ENCODE data around the gene TIMM8A.

TIMM8A gene

DNA sequence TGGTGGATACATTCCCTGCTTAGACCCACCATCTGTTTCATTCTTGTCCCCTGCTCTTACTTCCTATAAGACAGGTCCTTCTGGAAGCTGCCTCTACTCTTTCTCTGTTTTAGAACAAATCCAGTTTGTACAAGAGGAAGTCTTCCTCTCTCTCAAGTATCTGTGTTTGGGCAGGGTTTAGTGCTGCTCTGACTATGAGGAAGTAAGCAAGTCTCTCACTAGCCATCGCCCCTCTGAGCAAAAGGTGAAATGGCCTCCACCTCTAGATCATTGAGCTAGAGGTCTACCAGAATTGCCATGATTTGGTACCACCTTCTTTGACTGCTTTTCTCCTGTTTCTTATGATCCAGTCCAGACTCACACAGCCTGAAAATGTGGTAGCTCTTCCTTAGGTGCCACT, 29.0 kb upstream of the TIMM8A start:
- ChIA-PET CTCF (interaction anchor here (1.4 kb wide), 1 partner anchor 8 kb away, joined by 3 read pairs; the partner anchor contains the start of gene BTK), POLR2A (no interaction called here)
- WGBS (ENCODE audit: insufficient coverage), result 20% methylated on average over 1 of the region's 1 CpG
- Histone ChIP-seq H3K9me3 (ENCODE audit: control extremely low read depth in 1 of 5, control insufficient read depth in 4 of 5, insufficient read depth in 2 of 5, low read depth in 1 of 5, low read length in 4 of 5) (no peaks in the 10 kb centered on the region), H3K27ac (ENCODE audit: insufficient read depth in 1 of 2, low read depth in 1 of 2, low read length in 2 of 2, poor library complexity in 1 of 2, severe bottlenecking in 2 of 2) (no peak overlapping the region), H3K27me3 (replicated peaks in 2 of 5; ENCODE audit: control insufficient read depth in 4 of 5, insufficient read depth in 5 of 5, low read length in 4 of 5) (peaks cover 0 to 2% (median 0%) of the 10 kb centered on the region in 5 experiments), H3K4me1 (ENCODE audit: control extremely low read depth in 1 of 4, control insufficient read depth in 4 of 4, insufficient read depth in 4 of 4, low read length in 3 of 4) (peaks cover 0 to 3% (median under 1%) of the 10 kb centered on the region in 4 experiments), H3K36me3 (ENCODE audit: control insufficient read depth in 4 of 4, insufficient read depth in 4 of 4, low read length in 3 of 4) (peaks cover 0 to 15% (median 1%) of the 10 kb centered on the region in 4 experiments), H3K4me3 (ENCODE audit: control insufficient read depth in 1 of 7, extremely low read depth in 1 of 7, insufficient read depth in 4 of 7, low read depth in 2 of 7, low read length in 6 of 7) (no peak overlapping the region)
- DNase-seq, result peak in 1 of 3 donors; percentile 17

DNA sequence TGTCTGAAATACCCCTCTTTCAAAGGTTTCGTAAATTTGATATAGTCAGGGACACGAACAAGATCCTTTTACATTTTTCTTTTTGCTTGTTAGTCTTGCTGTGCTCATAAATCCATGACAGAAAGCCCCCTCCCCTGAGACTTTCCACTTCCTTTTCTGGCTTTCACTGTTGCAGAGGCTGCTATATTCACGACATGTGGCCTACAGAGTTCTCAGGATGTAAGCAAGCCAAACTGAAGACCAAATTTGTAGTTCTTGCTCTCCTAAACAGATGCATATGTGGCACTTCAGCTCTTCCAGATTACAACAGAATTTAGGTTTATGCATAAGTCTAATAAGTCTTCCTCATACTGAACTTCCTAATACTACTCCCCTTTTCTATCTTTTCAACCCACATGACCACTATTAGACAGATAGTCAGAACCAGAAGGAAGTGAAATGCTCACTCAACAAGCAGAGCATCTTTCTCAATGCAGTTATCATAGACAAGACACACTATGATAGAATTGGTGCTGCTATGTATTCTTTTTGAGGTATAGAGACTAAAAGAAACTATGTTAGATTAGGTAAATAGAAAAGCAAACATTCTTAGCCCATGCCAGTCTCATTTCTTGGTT, 22.5 kb upstream of the TIMM8A start:
- CTCF ChIA-PET, result no interaction called here
- H3K4me1 ChIP-seq (ENCODE audit: control extremely low read depth in 1 of 4, control insufficient read depth in 4 of 4, insufficient read depth in 4 of 4, low read length in 3 of 4), result peaks cover 2 to 17% (median 11%) of the 10 kb centered on the region in 4 experiments
- peak in 2 of 3 donors; percentile 29 to 43 for DNase-seq
- POLR2A ChIA-PET, result no interaction called here
- no peak overlapping the region for H3K27ac ChIP-seq (ENCODE audit: insufficient read depth in 1 of 2, low read depth in 1 of 2, low read length in 2 of 2, poor library complexity in 1 of 2, severe bottlenecking in 2 of 2)
- no peaks in the 10 kb centered on the region for H3K9me3 ChIP-seq (ENCODE audit: control extremely low read depth in 1 of 5, control insufficient read depth in 4 of 5, insufficient read depth in 2 of 5, low read depth in 1 of 5, low read length in 4 of 5)
- H3K36me3 ChIP-seq (ENCODE audit: control insufficient read depth in 4 of 4, insufficient read depth in 4 of 4, low read length in 3 of 4), result peaks cover 2 to 23% (median 7%) of the 10 kb centered on the region in 4 experiments
- 27% methylated on average over 2 of the region's 3 CpGs for WGBS (ENCODE audit: insufficient coverage)
- H3K27me3 ChIP-seq (replicated peaks in 2 of 5; ENCODE audit: control insufficient read depth in 4 of 5, insufficient read depth in 5 of 5, low read length in 4 of 5), result peaks cover 0 to 2% (median 0%) of the 10 kb centered on the region in 5 experiments
- no peak overlapping the region for H3K4me3 ChIP-seq (ENCODE audit: control insufficient read depth in 1 of 7, extremely low read depth in 1 of 7, insufficient read depth in 4 of 7, low read depth in 2 of 7, low read length in 6 of 7)

GRCh38 chrX:101369687-101370086, 21.1 kb upstream of the TIMM8A start:
- DNase-seq, result no peak
- peaks cover 4 to 21% (median 11%) of the 10 kb centered on the region in 4 experiments for H3K36me3 ChIP-seq (ENCODE audit: control insufficient read depth in 4 of 4, insufficient read depth in 4 of 4, low read length in 3 of 4)
- peak overlapping the region in 1 of 7 experiments; percentile 8 for H3K4me3 ChIP-seq (ENCODE audit: control insufficient read depth in 1 of 7, extremely low read depth in 1 of 7, insufficient read depth in 4 of 7, low read depth in 2 of 7, low read length in 6 of 7)
- no peak overlapping the region for H3K27ac ChIP-seq (ENCODE audit: insufficient read depth in 1 of 2, low read depth in 1 of 2, low read length in 2 of 2, poor library complexity in 1 of 2, severe bottlenecking in 2 of 2)
- H3K4me1 ChIP-seq (ENCODE audit: control extremely low read depth in 1 of 4, control insufficient read depth in 4 of 4, insufficient read depth in 4 of 4, low read length in 3 of 4), result peaks cover 2 to 17% (median 11%) of the 10 kb centered on the region in 4 experiments
- CTCF ChIA-PET, result no interaction called here
- H3K9me3 ChIP-seq (ENCODE audit: control extremely low read depth in 1 of 5, control insufficient read depth in 4 of 5, insufficient read depth in 2 of 5, low read depth in 1 of 5, low read length in 4 of 5), result no peaks in the 10 kb centered on the region
- H3K27me3 ChIP-seq (replicated peaks in 2 of 5; ENCODE audit: control insufficient read depth in 4 of 5, insufficient read depth in 5 of 5, low read length in 4 of 5), result no peaks in the 10 kb centered on the region
- 85% methylated on average over 5 of the region's 6 CpGs for WGBS (ENCODE audit: insufficient coverage)
- POLR2A ChIA-PET, result no interaction called here

DNA sequence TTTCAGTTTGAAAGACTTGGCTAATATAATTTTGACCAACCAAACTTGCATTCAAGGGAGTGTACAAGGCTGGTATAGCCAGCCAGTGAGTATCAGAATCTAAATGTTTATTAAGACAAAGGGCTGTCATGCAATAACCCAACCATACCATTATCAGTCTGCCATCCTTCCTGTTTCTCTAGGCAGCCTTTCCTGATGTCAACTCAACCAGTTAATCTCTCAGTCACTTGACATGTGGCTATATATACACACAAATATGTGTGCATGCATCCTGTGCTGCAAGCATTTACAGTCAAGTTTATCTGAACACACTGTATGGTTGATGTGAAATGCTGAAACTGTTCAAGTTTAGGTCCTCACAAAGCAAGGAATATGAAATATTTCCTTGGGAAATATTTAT, 20.3 kb upstream of the TIMM8A start:
- H3K9me3 ChIP-seq (ENCODE audit: control extremely low read depth in 1 of 5, control insufficient read depth in 4 of 5, insufficient read depth in 2 of 5, low read depth in 1 of 5, low read length in 4 of 5), result no peaks in the 10 kb centered on the region
- CTCF ChIA-PET, result no interaction called here
- POLR2A ChIA-PET, result no interaction called here

GRCh38 chrX:101365301-101365795, 16.8 kb upstream of the TIMM8A start:
- H3K4me1 ChIP-seq (ENCODE audit: control extremely low read depth in 1 of 4, control insufficient read depth in 4 of 4, insufficient read depth in 4 of 4, low read length in 3 of 4), result peaks cover 2 to 6% (median 4%) of the 10 kb centered on the region in 4 experiments
- H3K27ac ChIP-seq (ENCODE audit: insufficient read depth in 1 of 2, low read depth in 1 of 2, low read length in 2 of 2, poor library complexity in 1 of 2, severe bottlenecking in 2 of 2), result no peak overlapping the region
- no peak for DNase-seq
- H3K27me3 ChIP-seq (replicated peaks in 2 of 5; ENCODE audit: control insufficient read depth in 4 of 5, insufficient read depth in 5 of 5, low read length in 4 of 5), result no peaks in the 10 kb centered on the region
- H3K4me3 ChIP-seq (ENCODE audit: control insufficient read depth in 1 of 7, extremely low read depth in 1 of 7, insufficient read depth in 4 of 7, low read depth in 2 of 7, low read length in 6 of 7), result no peak overlapping the region
- no peaks in the 10 kb centered on the region for H3K9me3 ChIP-seq (ENCODE audit: control extremely low read depth in 1 of 5, control insufficient read depth in 4 of 5, insufficient read depth in 2 of 5, low read depth in 1 of 5, low read length in 4 of 5)
- CTCF ChIA-PET, result interaction anchor here (0.9 kb wide), 1 partner anchor 14 kb away, joined by 3 read pairs; no protein-coding TSS in a partner anchor
- 100% methylated on average over 1 of the region's 1 CpG for whole genome bisulfite sequencing (ENCODE audit: insufficient coverage)
- POLR2A ChIA-PET, result no interaction called here
- H3K36me3 ChIP-seq (ENCODE audit: control insufficient read depth in 4 of 4, insufficient read depth in 4 of 4, low read length in 3 of 4), result peaks cover 4 to 29% (median 16%) of the 10 kb centered on the region in 4 experiments

More for the DNA sequence above, 20.3 kb upstream of the TIMM8A start:
- Histone ChIP-seq H3K36me3 (ENCODE audit: control insufficient read depth in 4 of 4, insufficient read depth in 4 of 4, low read length in 3 of 4) (peaks cover 4 to 16% (median 10%) of the 10 kb centered on the region in 4 experiments), H3K27me3 (replicated peaks in 2 of 5; ENCODE audit: control insufficient read depth in 4 of 5, insufficient read depth in 5 of 5, low read length in 4 of 5) (no peaks in the 10 kb centered on the region), H3K27ac (ENCODE audit: insufficient read depth in 1 of 2, low read depth in 1 of 2, low read length in 2 of 2, poor library complexity in 1 of 2, severe bottlenecking in 2 of 2) (no peak overlapping the region), H3K4me1 (ENCODE audit: control extremely low read depth in 1 of 4, control insufficient read depth in 4 of 4, insufficient read depth in 4 of 4, low read length in 3 of 4) (peaks cover 2 to 17% (median 11%) of the 10 kb centered on the region in 4 experiments), H3K4me3 (ENCODE audit: control insufficient read depth in 1 of 7, extremely low read depth in 1 of 7, insufficient read depth in 4 of 7, low read depth in 2 of 7, low read length in 6 of 7) (no peak overlapping the region)
- peak in 2 of 3 donors; percentile 50 to 67 for DNase-seq

DNA sequence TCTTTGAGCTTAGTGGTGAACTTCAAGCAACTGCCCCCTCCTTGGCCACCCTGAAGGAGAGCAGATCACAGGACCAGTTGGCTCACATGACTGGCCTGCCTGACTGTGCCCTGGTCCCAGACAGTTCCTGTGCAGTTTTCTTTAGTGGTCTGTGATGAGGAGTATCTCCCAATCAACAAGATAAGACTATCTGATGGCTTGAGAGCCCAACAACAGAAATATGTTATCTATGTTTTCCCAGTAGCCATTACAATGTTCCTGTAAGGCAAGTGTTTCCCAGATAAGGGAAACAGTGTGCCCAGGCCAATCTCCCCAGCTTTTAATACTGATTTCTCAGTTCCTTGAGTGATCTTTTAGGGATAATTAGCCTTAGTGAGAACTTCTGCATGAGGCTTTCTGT, 14.2 kb upstream of the TIMM8A start:
- POLR2A ChIA-PET, result no interaction called here
- peaks cover 5 to 46% (median 25%) of the 10 kb centered on the region in 4 experiments for H3K36me3 ChIP-seq (ENCODE audit: control insufficient read depth in 4 of 4, insufficient read depth in 4 of 4, low read length in 3 of 4)
- no peak overlapping the region for H3K27ac ChIP-seq (ENCODE audit: insufficient read depth in 1 of 2, low read depth in 1 of 2, low read length in 2 of 2, poor library complexity in 1 of 2, severe bottlenecking in 2 of 2)
- no peak overlapping the region for H3K4me3 ChIP-seq (ENCODE audit: control insufficient read depth in 1 of 7, extremely low read depth in 1 of 7, insufficient read depth in 4 of 7, low read depth in 2 of 7, low read length in 6 of 7)
- H3K9me3 ChIP-seq (ENCODE audit: control extremely low read depth in 1 of 5, control insufficient read depth in 4 of 5, insufficient read depth in 2 of 5, low read depth in 1 of 5, low read length in 4 of 5), result no peaks in the 10 kb centered on the region
- DNase-seq, result no peak
- CTCF ChIA-PET, result interaction anchor here (1.3 kb wide), 1 partner anchor 28 kb away, joined by 3 read pairs; the partner anchor contains the start of gene RPL36A
- no peaks in the 10 kb centered on the region for H3K27me3 ChIP-seq (replicated peaks in 2 of 5; ENCODE audit: control insufficient read depth in 4 of 5, insufficient read depth in 5 of 5, low read length in 4 of 5)
- no peaks in the 10 kb centered on the region for H3K4me1 ChIP-seq (ENCODE audit: control extremely low read depth in 1 of 4, control insufficient read depth in 4 of 4, insufficient read depth in 4 of 4, low read length in 3 of 4)

GRCh38 chrX:101362116-101362515, 13.6 kb upstream of the TIMM8A start:
- Histone ChIP-seq H3K4me1 (ENCODE audit: control extremely low read depth in 1 of 4, control insufficient read depth in 4 of 4, insufficient read depth in 4 of 4, low read length in 3 of 4) (no peaks in the 10 kb centered on the region), H3K4me3 (ENCODE audit: control insufficient read depth in 1 of 7, extremely low read depth in 1 of 7, insufficient read depth in 4 of 7, low read depth in 2 of 7, low read length in 6 of 7) (no peak overlapping the region), H3K27me3 (replicated peaks in 2 of 5; ENCODE audit: control insufficient read depth in 4 of 5, insufficient read depth in 5 of 5, low read length in 4 of 5) (no peaks in the 10 kb centered on the region), H3K27ac (ENCODE audit: insufficient read depth in 1 of 2, low read depth in 1 of 2, low read length in 2 of 2, poor library complexity in 1 of 2, severe bottlenecking in 2 of 2) (no peak overlapping the region), H3K36me3 (ENCODE audit: control insufficient read depth in 4 of 4, insufficient read depth in 4 of 4, low read length in 3 of 4) (peaks cover 5 to 48% (median 27%) of the 10 kb centered on the region in 4 experiments), H3K9me3 (ENCODE audit: control extremely low read depth in 1 of 5, control insufficient read depth in 4 of 5, insufficient read depth in 2 of 5, low read depth in 1 of 5, low read length in 4 of 5) (no peaks in the 10 kb centered on the region)
- ChIA-PET CTCF (no interaction called here), POLR2A (no interaction called here)
- DNase-seq, result no peak
- 91% methylated on average over 3 of the region's 3 CpGs for WGBS (ENCODE audit: insufficient coverage)

All from common myeloid progenitor, CD34-positive (primary cell).